GM23338 (cell line): ENCODE results near the gene FCSK.

Experiments
- EZH2phosphoT487 ChIP-seq: fragments of 200-600 bp; sonication (generic); IDR thresholded peaks from one replicate; pipeline ENCODE4 v1.8.1; 2018; ENCODE audit warnings: antibody characterized with exemption; ENCODE audit not compliant: unreplicated experiment
- POLR2AphosphoS5 ChIP-seq: IDR thresholded peaks from 2 replicates; pipeline ENCODE4 v1.6.1; 2016; ENCODE audit warnings: antibody characterized with exemption, low read depth
- TF ChIP-seq, protein P1 (sequence below), 2 experiments: fragments of 200-600 bp in 1 of 2; sonication (generic) in 1 of 2; conservative IDR thresholded peaks; 2 replicates each; pipeline versions ENCODE4 v1.5.1 to v1.6.1; 2016 to 2017; ENCODE audit warnings: antibody characterized with exemption in 2 of 2, low read depth in 2 of 2, mild to moderate bottlenecking in 2 of 2, moderate library complexity in 1 of 2

DNA sequence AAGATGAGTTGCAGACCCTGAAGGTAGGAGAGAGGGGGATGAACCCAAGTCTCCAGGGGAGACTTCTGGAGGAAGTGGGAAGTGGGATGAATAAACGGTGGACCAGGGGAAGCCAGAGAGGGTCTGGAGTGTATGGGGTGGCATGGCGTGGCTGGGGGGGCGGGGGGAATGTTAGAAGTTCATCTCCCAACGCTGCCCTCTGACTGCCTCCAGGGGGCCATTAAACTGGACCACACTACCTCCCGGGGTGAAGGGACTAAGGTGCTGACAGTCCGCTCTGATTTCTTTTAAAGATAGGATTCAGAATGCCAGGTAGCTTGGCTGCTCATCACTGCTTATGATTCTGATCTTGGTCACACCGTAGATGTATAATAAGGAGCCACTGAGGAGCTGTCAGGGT lies 36.7 kb upstream of the FCSK start:
- TF ChIP-seq, protein P1, sequence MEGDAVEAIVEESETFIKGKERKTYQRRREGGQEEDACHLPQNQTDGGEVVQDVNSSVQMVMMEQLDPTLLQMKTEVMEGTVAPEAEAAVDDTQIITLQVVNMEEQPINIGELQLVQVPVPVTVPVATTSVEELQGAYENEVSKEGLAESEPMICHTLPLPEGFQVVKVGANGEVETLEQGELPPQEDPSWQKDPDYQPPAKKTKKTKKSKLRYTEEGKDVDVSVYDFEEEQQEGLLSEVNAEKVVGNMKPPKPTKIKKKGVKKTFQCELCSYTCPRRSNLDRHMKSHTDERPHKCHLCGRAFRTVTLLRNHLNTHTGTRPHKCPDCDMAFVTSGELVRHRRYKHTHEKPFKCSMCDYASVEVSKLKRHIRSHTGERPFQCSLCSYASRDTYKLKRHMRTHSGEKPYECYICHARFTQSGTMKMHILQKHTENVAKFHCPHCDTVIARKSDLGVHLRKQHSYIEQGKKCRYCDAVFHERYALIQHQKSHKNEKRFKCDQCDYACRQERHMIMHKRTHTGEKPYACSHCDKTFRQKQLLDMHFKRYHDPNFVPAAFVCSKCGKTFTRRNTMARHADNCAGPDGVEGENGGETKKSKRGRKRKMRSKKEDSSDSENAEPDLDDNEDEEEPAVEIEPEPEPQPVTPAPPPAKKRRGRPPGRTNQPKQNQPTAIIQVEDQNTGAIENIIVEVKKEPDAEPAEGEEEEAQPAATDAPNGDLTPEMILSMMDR (conservative IDR thresholded peaks at IDR 0.05; ENCODE audit: low read depth in 2 of 2), result no peak
- no peak for TF ChIP-seq EZH2phosphoT487
- TF ChIP-seq POLR2AphosphoS5, result no peak
